Measurements from ENCODE around the gene SYMPK. TPM values are rescaled to one million over a fixed set of nuclear protein-coding genes. Genes with fewer than 3 reads are reported as not detected.

The SYMPK gene
- total and polyA plus RNA-seq, 2 donors from 2014 or later = 61.5 to 77.4 TPM

GRCh38 chr19:45825263-45825605 lies 37.7 kb downstream of the SYMPK start:
- FAIRE-seq = no peak
- Histone ChIP-seq H3K36me3 (ENCODE audit: control insufficient read depth in 2 of 3, insufficient read depth in 3 of 3, low read length in 3 of 3) (peaks cover 0 to 39% (median 31%) of the 10 kb centered on the region in 3 donors), H3K27me3 (ENCODE audit: control insufficient read depth, insufficient read depth, low read length) (no peaks in the 10 kb centered on the region), H3K27ac (ENCODE audit: low read depth in 2 of 2, low read length in 2 of 2) (no peak overlapping the region), H3K4me1 (ENCODE audit: control insufficient read depth in 2 of 3, insufficient read depth in 2 of 3, low read depth in 1 of 3, low read length in 3 of 3) (no peaks in the 10 kb centered on the region), H3K4me3 (ENCODE audit: low read length in 3 of 3) (no peak overlapping the region), H3K9me3 (ENCODE audit: control insufficient read depth in 2 of 3, insufficient read depth in 1 of 3, low read length in 3 of 3) (no peaks in the 10 kb centered on the region), H3K9ac (ENCODE audit: low read length in 3 of 3) (no peak overlapping the region)
- intact Hi-C loops (cut with DNase I) = no loop called here
- no peak for DNase-seq
- no peak for TF ChIP-seq CTCF (IDR thresholded peaks at IDR 0.05; ENCODE audit: borderline replicate concordance, extremely low read depth, insufficient read depth)

GRCh38 chr19:45824531-45825262 lies 38.2 kb downstream of the SYMPK start:
- FAIRE-seq (no peak), DNase-seq (no peak)
- Histone ChIP-seq H3K9me3 (ENCODE audit: control insufficient read depth in 2 of 3, insufficient read depth in 1 of 3, low read length in 3 of 3) (no peaks in the 10 kb centered on the region), H3K4me1 (ENCODE audit: control insufficient read depth in 2 of 3, insufficient read depth in 2 of 3, low read depth in 1 of 3, low read length in 3 of 3) (no peaks in the 10 kb centered on the region), H3K27me3 (ENCODE audit: control insufficient read depth, insufficient read depth, low read length) (no peaks in the 10 kb centered on the region), H3K4me3 (ENCODE audit: low read length in 3 of 3) (no peak overlapping the region), H3K36me3 (ENCODE audit: control insufficient read depth in 2 of 3, insufficient read depth in 3 of 3, low read length in 3 of 3) (peaks cover 0 to 34% (median 27%) of the 10 kb centered on the region in 3 donors), H3K27ac (ENCODE audit: low read depth in 2 of 2, low read length in 2 of 2) (no peak overlapping the region), H3K9ac (ENCODE audit: low read length in 3 of 3) (no peak overlapping the region)
- TF ChIP-seq CTCF (IDR thresholded peaks at IDR 0.05; ENCODE audit: borderline replicate concordance, extremely low read depth, insufficient read depth) = no peak
- intact Hi-C loops (cut with DNase I) = no loop called here

- Histone ChIP-seq H3K36me3 (ENCODE audit: control insufficient read depth in 2 of 3, insufficient read depth in 3 of 3, low read length in 3 of 3) (peaks cover 0 to 27% (median 22%) of the 10 kb centered on the region in 3 donors), H3K9me3 (ENCODE audit: control insufficient read depth in 2 of 3, insufficient read depth in 1 of 3, low read length in 3 of 3) (no peaks in the 10 kb centered on the region), H3K4me1 (ENCODE audit: control insufficient read depth in 2 of 3, insufficient read depth in 2 of 3, low read depth in 1 of 3, low read length in 3 of 3) (no peaks in the 10 kb centered on the region), H3K4me3 (ENCODE audit: low read length in 3 of 3) (no peak overlapping the region), H3K27ac (ENCODE audit: low read depth in 2 of 2, low read length in 2 of 2) (no peak overlapping the region), H3K27me3 (ENCODE audit: control insufficient read depth, insufficient read depth, low read length) (no peaks in the 10 kb centered on the region), H3K9ac (ENCODE audit: low read length in 3 of 3) (no peak overlapping the region)
- intact Hi-C loops (cut with DNase I) = no loop called here
- DNase-seq (peak in 1 of 5 donors; percentile 88), FAIRE-seq (no peak)
- no peak for TF ChIP-seq CTCF (IDR thresholded peaks at IDR 0.05; ENCODE audit: borderline replicate concordance, extremely low read depth, insufficient read depth)
These were observed 38.9 kb downstream of the SYMPK start for GRCh38 chr19:45824041-45824471.
